HCT116 (cell line): ENCODE data around the gene GCNT1.

Experiments
- EZH2 ChIP-seq: fragments of 200-600 bp; sonication (generic); IDR thresholded peaks from 2 replicates; pipeline ENCODE4 v1.6.1; 2017; ENCODE audit warnings: antibody characterized with exemption, mixed run types
- EZH2phosphoT487 ChIP-seq: fragments of 200-600 bp; IDR thresholded peaks from 2 replicates; pipeline ENCODE4 v1.6.1; 2018; ENCODE audit warnings: antibody characterized with exemption, borderline replicate concordance
- POLR2A ChIP-seq: IDR thresholded peaks from 2 replicates; pipeline ENCODE4 v1.7.0; 2011; ENCODE audit warnings: borderline replicate concordance; ENCODE audit not compliant: insufficient read depth, insufficient read length; ENCODE audit errors: extremely low read depth
- POLR2AphosphoS5 ChIP-seq: IDR thresholded peaks from 2 replicates; pipeline ENCODE4 v1.6.1; 2011; ENCODE audit warnings: mild to moderate bottlenecking, low read depth, low read length, moderate library complexity
- ZNF274 ChIP-seq: fragments of 200-500 bp; sonication (Bioruptor generic); IDR thresholded peaks from 2 replicates; pipeline ENCODE4 v1.6.1; 2014; ENCODE audit warnings: mild to moderate bottlenecking, low read depth, low read length, inconsistent platforms
- TF ChIP-seq, protein P1 (sequence below): IDR thresholded peaks from 2 replicates; pipeline ENCODE4 v1.6.1; 2012; ENCODE audit warnings: low read depth
- TF ChIP-seq, protein P2 (sequence below), 3 experiments: fragments of 200-600 bp in 1 of 3; sonication (generic) in 1 of 3; IDR thresholded peaks in 2 of 3; conservative IDR thresholded peaks in 1 of 3; 2 replicates each; pipeline ENCODE4 v1.5.1; 2012 to 2017; ENCODE audit warnings: low read depth in 2 of 3, low read length in 2 of 3, antibody characterized with exemption in 1 of 3, borderline replicate concordance in 1 of 3, control low read depth in 1 of 3, mild to moderate bottlenecking in 1 of 3, mixed read lengths in 1 of 3, mixed run types in 1 of 3, moderate library complexity in 1 of 3; ENCODE audit not compliant: insufficient read depth in 1 of 3

DNA sequence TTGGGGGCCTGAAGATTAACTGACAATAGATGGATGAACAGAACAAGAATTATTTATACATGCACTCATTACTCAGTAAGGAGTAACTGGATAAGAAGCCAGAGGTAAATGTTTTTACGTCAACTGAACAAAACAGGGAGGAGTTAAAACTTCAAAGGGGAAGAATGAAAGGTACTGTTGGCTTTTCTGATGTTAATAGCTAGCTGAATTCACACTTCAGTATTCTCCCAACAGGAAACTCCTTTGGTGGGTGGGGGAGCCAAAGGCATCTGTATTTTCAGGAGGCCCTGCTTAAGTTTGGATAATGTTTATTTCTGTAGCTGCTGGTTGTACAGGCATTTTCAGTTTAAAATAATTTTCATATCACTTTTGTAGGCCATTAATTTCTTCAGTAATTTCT, 41.6 kb upstream of the GCNT1 start:
- TF ChIP-seq, protein P1, sequence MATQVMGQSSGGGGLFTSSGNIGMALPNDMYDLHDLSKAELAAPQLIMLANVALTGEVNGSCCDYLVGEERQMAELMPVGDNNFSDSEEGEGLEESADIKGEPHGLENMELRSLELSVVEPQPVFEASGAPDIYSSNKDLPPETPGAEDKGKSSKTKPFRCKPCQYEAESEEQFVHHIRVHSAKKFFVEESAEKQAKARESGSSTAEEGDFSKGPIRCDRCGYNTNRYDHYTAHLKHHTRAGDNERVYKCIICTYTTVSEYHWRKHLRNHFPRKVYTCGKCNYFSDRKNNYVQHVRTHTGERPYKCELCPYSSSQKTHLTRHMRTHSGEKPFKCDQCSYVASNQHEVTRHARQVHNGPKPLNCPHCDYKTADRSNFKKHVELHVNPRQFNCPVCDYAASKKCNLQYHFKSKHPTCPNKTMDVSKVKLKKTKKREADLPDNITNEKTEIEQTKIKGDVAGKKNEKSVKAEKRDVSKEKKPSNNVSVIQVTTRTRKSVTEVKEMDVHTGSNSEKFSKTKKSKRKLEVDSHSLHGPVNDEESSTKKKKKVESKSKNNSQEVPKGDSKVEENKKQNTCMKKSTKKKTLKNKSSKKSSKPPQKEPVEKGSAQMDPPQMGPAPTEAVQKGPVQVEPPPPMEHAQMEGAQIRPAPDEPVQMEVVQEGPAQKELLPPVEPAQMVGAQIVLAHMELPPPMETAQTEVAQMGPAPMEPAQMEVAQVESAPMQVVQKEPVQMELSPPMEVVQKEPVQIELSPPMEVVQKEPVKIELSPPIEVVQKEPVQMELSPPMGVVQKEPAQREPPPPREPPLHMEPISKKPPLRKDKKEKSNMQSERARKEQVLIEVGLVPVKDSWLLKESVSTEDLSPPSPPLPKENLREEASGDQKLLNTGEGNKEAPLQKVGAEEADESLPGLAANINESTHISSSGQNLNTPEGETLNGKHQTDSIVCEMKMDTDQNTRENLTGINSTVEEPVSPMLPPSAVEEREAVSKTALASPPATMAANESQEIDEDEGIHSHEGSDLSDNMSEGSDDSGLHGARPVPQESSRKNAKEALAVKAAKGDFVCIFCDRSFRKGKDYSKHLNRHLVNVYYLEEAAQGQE: no peak
- TF ChIP-seq, protein P2, sequence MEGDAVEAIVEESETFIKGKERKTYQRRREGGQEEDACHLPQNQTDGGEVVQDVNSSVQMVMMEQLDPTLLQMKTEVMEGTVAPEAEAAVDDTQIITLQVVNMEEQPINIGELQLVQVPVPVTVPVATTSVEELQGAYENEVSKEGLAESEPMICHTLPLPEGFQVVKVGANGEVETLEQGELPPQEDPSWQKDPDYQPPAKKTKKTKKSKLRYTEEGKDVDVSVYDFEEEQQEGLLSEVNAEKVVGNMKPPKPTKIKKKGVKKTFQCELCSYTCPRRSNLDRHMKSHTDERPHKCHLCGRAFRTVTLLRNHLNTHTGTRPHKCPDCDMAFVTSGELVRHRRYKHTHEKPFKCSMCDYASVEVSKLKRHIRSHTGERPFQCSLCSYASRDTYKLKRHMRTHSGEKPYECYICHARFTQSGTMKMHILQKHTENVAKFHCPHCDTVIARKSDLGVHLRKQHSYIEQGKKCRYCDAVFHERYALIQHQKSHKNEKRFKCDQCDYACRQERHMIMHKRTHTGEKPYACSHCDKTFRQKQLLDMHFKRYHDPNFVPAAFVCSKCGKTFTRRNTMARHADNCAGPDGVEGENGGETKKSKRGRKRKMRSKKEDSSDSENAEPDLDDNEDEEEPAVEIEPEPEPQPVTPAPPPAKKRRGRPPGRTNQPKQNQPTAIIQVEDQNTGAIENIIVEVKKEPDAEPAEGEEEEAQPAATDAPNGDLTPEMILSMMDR (IDR thresholded peaks at IDR 0.05 in 2 of 3, conservative IDR thresholded peaks at IDR 0.05 in 1 of 3; ENCODE audit: borderline replicate concordance in 1 of 3, insufficient read depth in 1 of 3, low read depth in 2 of 3, low read length in 2 of 3): no peak
- TF ChIP-seq EZH2 (no peak), POLR2AphosphoS5 (no peak), EZH2phosphoT487 (no peak), ZNF274 (no peak), POLR2A (no peak)
